Measurements from ENCODE around the gene TMEM63A. TPM values are rescaled to one million over a fixed set of nuclear protein-coding genes. Genes with fewer than 3 reads are reported as not detected.

The TMEM63A gene
- polyA plus RNA-seq, 1 donor (not counting 4 experiments of a cell fraction or from before 2014, with no cell fraction given): 16.5 TPM

DNA sequence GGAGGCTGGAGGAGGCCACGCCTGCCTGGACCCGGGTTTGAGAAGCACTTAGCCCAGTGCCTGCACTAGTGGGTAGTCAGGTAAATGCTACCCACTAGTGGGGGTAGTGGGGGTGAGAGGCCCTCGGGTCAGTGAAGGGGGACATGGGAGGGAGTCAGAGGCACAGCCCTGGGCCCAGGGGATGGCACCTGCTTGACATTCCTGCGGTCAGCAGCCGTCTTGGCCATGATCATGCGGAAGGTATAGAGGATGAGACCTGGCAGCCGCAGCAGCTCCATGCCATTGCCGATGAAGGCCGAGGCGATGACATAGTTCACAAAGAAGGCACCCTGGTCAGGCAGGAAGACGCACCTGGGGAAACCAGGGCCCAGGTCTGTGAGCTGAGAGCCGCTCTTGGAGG, 28.7 kb downstream of the TMEM63A start:
- TF ChIP-seq EZH2 (IDR thresholded peaks at IDR 0.05; ENCODE audit: low read length) (no peak), CTCF (optimal IDR thresholded peaks at IDR 0.05 in 1 of 3, IDR thresholded peaks at IDR 0.05 in 1 of 3, conservative IDR thresholded peaks at IDR 0.05 in 1 of 3; ENCODE audit: extremely low read depth in 1 of 3, insufficient read depth in 2 of 3, low read length in 3 of 3) (no peak)
- FAIRE-seq (no peak), DNase-seq (ENCODE audit: low read depth, low spot score) (no peak)
- H3K9ac ChIP-seq (ENCODE audit: control insufficient read depth, extremely low read depth, insufficient read depth, low read length): no peak overlapping the region
- H2AFZ ChIP-seq (ENCODE audit: control insufficient read depth, low read length): no peak overlapping the region
- H3K9me1 ChIP-seq (ENCODE audit: control insufficient read depth, extremely low read depth, insufficient read depth, low read length): no peaks in the 10 kb centered on the region
- no peaks in the 10 kb centered on the region for H3K79me2 ChIP-seq (ENCODE audit: control insufficient read depth, insufficient read depth, low read length)
- H3K4me2 ChIP-seq (ENCODE audit: control insufficient read depth, extremely low read depth, insufficient read depth, low read depth, low read length): no peak overlapping the region
- no peak overlapping the region for H3K4me3 ChIP-seq (ENCODE audit: control insufficient read depth in 2 of 3, extremely low read depth in 1 of 3, insufficient read depth in 2 of 3, low read depth in 1 of 3, low read length in 3 of 3)
- H3K9me3 ChIP-seq (ENCODE audit: control insufficient read depth, low read depth, low read length): no peaks in the 10 kb centered on the region
- H3K27me3 ChIP-seq (ENCODE audit: control insufficient read depth, extremely low read depth, insufficient read depth, low read length): no peaks in the 10 kb centered on the region
- H3K4me1 ChIP-seq (ENCODE audit: control insufficient read depth, extremely low read depth, insufficient read depth, low read length): no peaks in the 10 kb centered on the region
- H4K20me1 ChIP-seq (ENCODE audit: control insufficient read depth, extremely low read depth, insufficient read depth, low read length): no peaks in the 10 kb centered on the region
- peaks cover 0 to 10% of the 10 kb centered on the region in 2 experiments for H3K36me3 ChIP-seq (ENCODE audit: control insufficient read depth in 2 of 2, extremely low read depth in 1 of 2, insufficient read depth in 2 of 2, low read length in 2 of 2)
- no peak overlapping the region for H3K27ac ChIP-seq (ENCODE audit: control insufficient read depth, insufficient read depth, low read length)
- dilution Hi-C loops (cut with MboI; ENCODE audit: extremely low pct_ligation_motif_present, low sequenced_read_pairs): no loop called here

DNA sequence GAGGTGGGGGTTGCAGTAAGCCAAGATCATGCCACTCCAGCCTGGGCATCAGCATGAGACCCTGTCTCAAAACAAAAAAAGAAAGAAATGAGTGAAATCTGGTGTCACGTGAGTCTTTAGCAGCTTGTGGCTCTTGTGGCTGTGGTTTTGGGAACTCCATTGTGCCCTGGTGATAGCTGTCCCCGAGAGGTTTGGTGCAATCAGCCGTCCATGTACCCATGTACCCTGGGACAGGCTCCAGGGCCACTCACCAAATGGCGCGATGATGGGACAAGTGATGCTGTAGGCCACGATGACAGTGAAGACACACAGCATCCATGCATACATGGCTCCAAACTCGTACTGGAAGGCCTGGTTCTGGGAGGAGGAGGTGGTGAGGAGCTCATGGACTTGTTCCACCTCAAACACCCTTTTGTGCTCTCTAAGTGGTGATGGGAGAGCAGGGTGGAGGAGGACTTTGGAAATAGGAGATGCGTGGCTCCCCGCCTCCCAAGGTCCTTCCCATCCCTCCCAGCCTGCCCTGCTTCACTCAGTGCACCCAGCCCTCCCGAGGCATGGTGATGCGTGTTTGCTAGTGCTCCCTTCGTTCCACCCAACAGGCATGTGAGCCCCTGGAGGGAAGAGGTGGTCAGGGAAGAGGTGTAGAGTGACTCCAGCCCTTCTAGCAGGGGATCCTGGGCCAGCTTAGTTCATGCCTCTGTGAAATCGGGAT, 29.6 kb downstream of the TMEM63A start:
- H3K79me2 ChIP-seq (ENCODE audit: control insufficient read depth, insufficient read depth, low read length): no peaks in the 10 kb centered on the region
- no peaks in the 10 kb centered on the region for H4K20me1 ChIP-seq (ENCODE audit: control insufficient read depth, extremely low read depth, insufficient read depth, low read length)
- FAIRE-seq: no peak
- dilution Hi-C loops (cut with MboI; ENCODE audit: extremely low pct_ligation_motif_present, low sequenced_read_pairs): no loop called here
- no peak overlapping the region for H3K9ac ChIP-seq (ENCODE audit: control insufficient read depth, extremely low read depth, insufficient read depth, low read length)
- no peak overlapping the region for H3K4me2 ChIP-seq (ENCODE audit: control insufficient read depth, extremely low read depth, insufficient read depth, low read depth, low read length)
- H3K36me3 ChIP-seq (ENCODE audit: control insufficient read depth in 2 of 2, extremely low read depth in 1 of 2, insufficient read depth in 2 of 2, low read length in 2 of 2): peaks cover 0 to 10% of the 10 kb centered on the region in 2 experiments
- no peaks in the 10 kb centered on the region for H3K9me3 ChIP-seq (ENCODE audit: control insufficient read depth, low read depth, low read length)
- no peaks in the 10 kb centered on the region for H3K4me1 ChIP-seq (ENCODE audit: control insufficient read depth, extremely low read depth, insufficient read depth, low read length)
- no peak overlapping the region for H3K27ac ChIP-seq (ENCODE audit: control insufficient read depth, insufficient read depth, low read length)
- no peaks in the 10 kb centered on the region for H3K9me1 ChIP-seq (ENCODE audit: control insufficient read depth, extremely low read depth, insufficient read depth, low read length)
- no peak overlapping the region for H3K4me3 ChIP-seq (ENCODE audit: control insufficient read depth in 2 of 3, extremely low read depth in 1 of 3, insufficient read depth in 2 of 3, low read depth in 1 of 3, low read length in 3 of 3)
- TF ChIP-seq EZH2 (IDR thresholded peaks at IDR 0.05; ENCODE audit: low read length): no peak
- TF ChIP-seq CTCF (optimal IDR thresholded peaks at IDR 0.05 in 1 of 3, IDR thresholded peaks at IDR 0.05 in 1 of 3, conservative IDR thresholded peaks at IDR 0.05 in 1 of 3; ENCODE audit: extremely low read depth in 1 of 3, insufficient read depth in 2 of 3, low read length in 3 of 3): no peak
- no peaks in the 10 kb centered on the region for H3K27me3 ChIP-seq (ENCODE audit: control insufficient read depth, extremely low read depth, insufficient read depth, low read length)
- H2AFZ ChIP-seq (ENCODE audit: control insufficient read depth, low read length): no peak overlapping the region
- DNase-seq (ENCODE audit: low read depth, low spot score): no peak

All from keratinocyte (primary cell).